Measurements from ENCODE around the gene NACAD. TPM values are rescaled to one million over a fixed set of nuclear protein-coding genes. Genes with fewer than 3 reads are reported as not detected.
A peak's percentile ranks its signal among the peaks of the same experiment; 100 is the strongest.

The NACAD gene
- total and polyA plus RNA-seq, 3 donors from 2014 or later = 6.9 to 12.0 (median 8.7) TPM

- Histone ChIP-seq H3K4me1 (peaks cover 14% of the 10 kb centered on the region), H3K9me3 (no peaks in the 10 kb centered on the region), H3K36me3 (ENCODE audit: low read depth, missing control alignments) (no peaks in the 10 kb centered on the region), H3K27me3 (no peaks in the 10 kb centered on the region), H3K27ac (peak overlapping the region; percentile 21 to 79), H3K4me3 (peak overlapping the region; percentile 57 to 58)
- no peak for DNase-seq
- WGBS, 2 donors = 26 to 36% methylated on average over 17 to 29 of the region's 29 CpGs
- TF ChIP-seq POLR2A (IDR thresholded peaks at IDR 0.05) (no peak), CTCF (IDR thresholded peaks at IDR 0.05) (no peak)
- intact Hi-C loops (cut with DNase I; ENCODE audit: low total_unique reads) = no loop called here
These were observed 545 bp downstream of the NACAD start for GRCh38 chr7:45088146-45088701.

GRCh38 chr7:45087301-45088145 lies 1.2 kb downstream of the NACAD start:
- 85 to 88% methylated on average over 6 of the region's 6 CpGs for WGBS, 2 donors
- Histone ChIP-seq H3K4me1 (peaks cover 19% of the 10 kb centered on the region), H3K4me3 (no peak overlapping the region), H3K36me3 (ENCODE audit: low read depth, missing control alignments) (no peaks in the 10 kb centered on the region), H3K27ac (no peak overlapping the region), H3K9me3 (no peaks in the 10 kb centered on the region), H3K27me3 (no peaks in the 10 kb centered on the region)
- intact Hi-C loops (cut with DNase I; ENCODE audit: low total_unique reads) = no loop called here
- no peak for DNase-seq
- TF ChIP-seq POLR2A (IDR thresholded peaks at IDR 0.05) = no peak
- no peak for TF ChIP-seq CTCF (IDR thresholded peaks at IDR 0.05)

- H3K27me3 ChIP-seq = no peaks in the 10 kb centered on the region
- H3K36me3 ChIP-seq (ENCODE audit: low read depth, missing control alignments) = no peaks in the 10 kb centered on the region
- intact Hi-C loops (cut with DNase I; ENCODE audit: low total_unique reads) = no loop called here
- no peak overlapping the region for H3K27ac ChIP-seq
- WGBS, 2 donors = 90 to 91% methylated on average over 6 to 15 of the region's 15 CpGs
- no peak for TF ChIP-seq CTCF (IDR thresholded peaks at IDR 0.05)
- TF ChIP-seq POLR2A (IDR thresholded peaks at IDR 0.05) = no peak
- no peak overlapping the region for H3K4me3 ChIP-seq
- H3K4me1 ChIP-seq = peaks cover 28% of the 10 kb centered on the region
- H3K9me3 ChIP-seq = no peaks in the 10 kb centered on the region
- no peak for DNase-seq
These were observed 2.3 kb downstream of the NACAD start for GRCh38 chr7:45086331-45087065.

- no peaks in the 10 kb centered on the region for H3K9me3 ChIP-seq
- DNase-seq = no peak
- intact Hi-C loops (cut with DNase I; ENCODE audit: low total_unique reads) = no loop called here
- H3K36me3 ChIP-seq (ENCODE audit: low read depth, missing control alignments) = no peaks in the 10 kb centered on the region
- WGBS, 2 donors = 64 to 81% methylated on average over 5 to 21 of the region's 23 CpGs
- no peak overlapping the region for H3K4me3 ChIP-seq
- H3K27me3 ChIP-seq = no peaks in the 10 kb centered on the region
- H3K4me1 ChIP-seq = peaks cover 28% of the 10 kb centered on the region
- no peak overlapping the region for H3K27ac ChIP-seq
- TF ChIP-seq POLR2A (IDR thresholded peaks at IDR 0.05) = no peak
- TF ChIP-seq CTCF (IDR thresholded peaks at IDR 0.05) = no peak
These were observed 3.1 kb downstream of the NACAD start for GRCh38 chr7:45085619-45086200.
